C4-2B (cell line): ENCODE results near the gene SLC10A4.
"Not testable (repeated sequence)": the region's sequence is repeated elsewhere in the genome, so short reads cannot be mapped to it uniquely, and the experiment has no call there.

Experiments used
- H3K27ac ChIP-seq: fragments of 450-650 bp; 2 replicates; pipeline ENCODE4 v1.5.1; 2017
- CTCF ChIP-seq: fragments of 450-650 bp; conservative IDR thresholded peaks from 2 replicates; pipeline ENCODE4 v1.5.1; 2017; ENCODE audit warnings: mild to moderate bottlenecking
- ZFX ChIP-seq: fragments of 450-650 bp; IDR thresholded peaks from 2 replicates; pipeline ENCODE4 v1.6.1; 2017

The SLC10A4 gene

GRCh38 chr4:48483006-48483776 lies at the start of gene SLC10A4:
Gene SLC10A4, plus strand, starts transcription at chr4:48483343. Its CDS starts 219 bp downstream, at chr4:48483562.
- no peak within 1 kb of the TSS for H3K27ac ChIP-seq
- no peak for TF ChIP-seq ZFX
- no peak for TF ChIP-seq CTCF

- no peak for TF ChIP-seq CTCF
- no peak for TF ChIP-seq ZFX
- H3K27ac ChIP-seq: no peak overlapping the region
These were observed 46.8 kb upstream of the SLC10A4 start for GRCh38 chr4:48436318-48436717.

GRCh38 chr4:48439988-48440387 lies 43.2 kb upstream of the SLC10A4 start:
- no peak overlapping the region for H3K27ac ChIP-seq
- no peak for TF ChIP-seq CTCF
- no peak for TF ChIP-seq ZFX

- not testable (repeated sequence) for H3K27ac ChIP-seq
These were observed 42.2 kb upstream of the SLC10A4 start for GRCh38 chr4:48440914-48441313.

- no peak for TF ChIP-seq ZFX
- TF ChIP-seq CTCF: peak; percentile 78
- H3K27ac ChIP-seq: no peak overlapping the region
These were observed 37.4 kb upstream of the SLC10A4 start for GRCh38 chr4:48445704-48446103.

- TF ChIP-seq CTCF: no peak
- no peak for TF ChIP-seq ZFX
- no peak overlapping the region for H3K27ac ChIP-seq
These were observed 36.5 kb upstream of the SLC10A4 start for GRCh38 chr4:48446642-48447041.

- TF ChIP-seq ZFX (no peak), CTCF (no peak)
- no peak overlapping the region for H3K27ac ChIP-seq
These were observed 34.0 kb upstream of the SLC10A4 start for GRCh38 chr4:48449151-48449550.

GRCh38 chr4:48450740-48451139 lies 32.4 kb upstream of the SLC10A4 start:
- TF ChIP-seq CTCF (no peak), ZFX (no peak)
- H3K27ac ChIP-seq: no peak overlapping the region

GRCh38 chr4:48451656-48452055 lies 31.5 kb upstream of the SLC10A4 start:
- H3K27ac ChIP-seq: not testable (repeated sequence)
